ENCODE data around the gene TMC1. TPM values are rescaled to one million over a fixed set of nuclear protein-coding genes. Genes with fewer than 3 reads are reported as not detected.

Gene TMC1
- total and polyA plus RNA-seq, 5 donors, result 0.05 to 0.45 TPM; not detected in 3

DNA sequence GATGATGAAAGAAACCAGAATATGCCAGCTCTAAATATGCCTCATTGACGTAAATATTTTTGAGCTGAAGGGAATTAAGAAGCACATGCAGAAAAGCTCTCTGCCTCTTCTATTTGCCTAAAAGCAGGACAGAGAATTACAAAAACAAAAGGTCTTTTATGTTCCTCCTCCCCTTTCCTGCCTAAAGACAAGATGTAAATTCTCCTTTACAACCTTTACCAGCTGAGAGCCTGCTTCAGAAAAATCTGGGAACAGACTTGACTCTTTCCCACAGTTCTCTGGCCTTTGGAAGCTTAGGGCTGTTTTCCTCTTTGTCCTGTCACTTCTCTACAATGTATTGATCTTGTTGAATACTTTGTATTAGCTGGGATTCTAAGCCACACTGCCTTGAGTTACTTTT is 199.7 kb downstream of the TMC1 start:
- 88% methylated on average over 1 of the region's 1 CpG for whole genome bisulfite sequencing
- ATAC-seq, result no peak

DNA sequence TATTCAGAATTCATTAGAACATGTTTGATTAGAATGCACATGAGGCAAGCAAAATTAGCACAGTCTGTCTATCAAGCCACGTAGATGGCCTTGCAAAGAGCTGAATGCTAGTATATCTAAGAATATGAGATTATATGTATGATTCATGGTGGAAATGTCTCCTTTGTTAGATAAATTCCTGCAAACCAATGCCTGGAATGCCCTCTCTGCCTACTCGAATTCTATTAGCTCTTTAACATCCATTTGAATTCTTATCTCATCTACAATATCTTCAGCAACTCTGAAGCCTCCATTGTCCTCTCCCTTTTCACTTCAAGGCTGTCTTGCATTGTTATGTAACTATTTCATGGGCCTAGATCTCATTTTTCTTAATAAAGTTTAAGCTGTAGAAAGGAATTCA is 205.5 kb downstream of the TMC1 start:
- 41% methylated on average over 2 of the region's 2 CpGs for WGBS
- Histone ChIP-seq H3K9me3 (ENCODE audit: control insufficient read depth, low read length) (no peaks in the 10 kb centered on the region), H3K27me3 (ENCODE audit: control insufficient read depth, insufficient read depth) (no peaks in the 10 kb centered on the region), H3K4me1 (ENCODE audit: control insufficient read depth, insufficient read depth, low read length) (no peaks in the 10 kb centered on the region), H3K27ac (ENCODE audit: low read length) (no peak overlapping the region), H3K4me3 (ENCODE audit: low read length) (no peak overlapping the region)
- intact Hi-C loops (cut with DNase I), result no loop called here
- DNase-seq (no peak), ATAC-seq (no peak)

More for the DNA sequence above, 199.7 kb downstream of the TMC1 start:
- Histone ChIP-seq H3K4me3 (ENCODE audit: low read length) (no peak overlapping the region), H3K27ac (ENCODE audit: low read length) (no peak overlapping the region), H3K9me3 (ENCODE audit: control insufficient read depth, low read length) (no peaks in the 10 kb centered on the region), H3K27me3 (ENCODE audit: control insufficient read depth, insufficient read depth) (no peaks in the 10 kb centered on the region), H3K4me1 (ENCODE audit: control insufficient read depth, insufficient read depth, low read length) (no peaks in the 10 kb centered on the region)
- intact Hi-C loops (cut with DNase I), result no loop called here
- no peak for DNase-seq

- no peak overlapping the region for H3K27ac ChIP-seq (ENCODE audit: low read length)
- ATAC-seq (no peak), DNase-seq (no peak)
- no peaks in the 10 kb centered on the region for H3K9me3 ChIP-seq (ENCODE audit: control insufficient read depth, low read length)
- H3K4me1 ChIP-seq (ENCODE audit: control insufficient read depth, insufficient read depth, low read length), result no peaks in the 10 kb centered on the region
- intact Hi-C loops (cut with DNase I), result no loop called here
- H3K27me3 ChIP-seq (ENCODE audit: control insufficient read depth, insufficient read depth), result no peaks in the 10 kb centered on the region
- no peak overlapping the region for H3K4me3 ChIP-seq (ENCODE audit: low read length)
These were observed 206.8 kb downstream of the TMC1 start for GRCh38 chr9:72728031-72728770.

DNA sequence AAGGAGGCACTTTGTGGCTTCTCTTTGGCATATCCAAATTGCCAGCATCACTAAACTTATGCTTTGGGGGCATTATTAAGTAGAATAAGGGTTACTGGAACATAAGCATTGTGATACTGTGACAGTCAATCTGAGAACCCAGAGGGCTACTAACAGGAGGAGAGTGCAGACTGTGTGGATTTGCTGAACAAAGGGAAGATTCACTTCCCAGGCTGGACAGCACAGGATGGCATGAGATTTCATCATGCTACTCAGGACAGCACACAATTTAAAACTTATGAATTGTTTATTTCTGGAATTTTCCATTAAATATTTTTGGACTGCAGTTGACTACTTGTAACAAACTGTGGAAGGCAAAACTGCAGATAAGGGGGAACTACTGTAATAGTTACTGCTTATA is 212.5 kb downstream of the TMC1 start:
- DNase-seq (no peak), ATAC-seq (no peak)
- Histone ChIP-seq H3K4me1 (ENCODE audit: control insufficient read depth, insufficient read depth, low read length) (no peaks in the 10 kb centered on the region), H3K27ac (ENCODE audit: low read length) (no peak overlapping the region), H3K4me3 (ENCODE audit: low read length) (no peak overlapping the region), H3K9me3 (ENCODE audit: control insufficient read depth, low read length) (no peaks in the 10 kb centered on the region), H3K27me3 (ENCODE audit: control insufficient read depth, insufficient read depth) (no peaks in the 10 kb centered on the region)
- intact Hi-C loops (cut with DNase I), result no loop called here

- ATAC-seq, result peak in 1 of 2 donors; percentile 68
- intact Hi-C loops (cut with DNase I), result no loop called here
These were observed 213.2 kb downstream of the TMC1 start for GRCh38 chr9:72734631-72735030.

DNA sequence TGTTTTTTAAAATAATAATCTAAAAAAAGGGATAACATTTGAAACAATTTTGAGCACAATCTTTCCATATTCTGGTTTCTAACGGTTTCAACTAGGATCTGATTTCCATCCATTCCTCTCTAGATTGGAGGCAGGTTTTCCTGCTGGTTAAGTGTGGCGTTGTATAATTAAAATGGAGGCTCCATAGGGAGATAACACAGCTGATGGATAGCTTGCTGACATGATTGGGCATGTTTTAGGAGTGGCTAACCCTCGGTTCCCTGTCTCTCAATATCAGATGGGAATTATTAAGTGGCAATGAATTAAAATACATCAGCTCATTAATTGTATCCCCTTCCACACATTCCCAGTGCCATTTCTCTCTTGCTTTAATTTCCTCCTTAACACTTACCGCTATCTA is 222.4 kb downstream of the TMC1 start:
- DNase-seq, result no peak
- H3K4me1 ChIP-seq (ENCODE audit: control insufficient read depth, insufficient read depth, low read length), result no peaks in the 10 kb centered on the region
- ATAC-seq, result no peak
- WGBS, result 73% methylated on average over 4 of the region's 4 CpGs
- H3K9me3 ChIP-seq (ENCODE audit: control insufficient read depth, low read length), result no peaks in the 10 kb centered on the region
- intact Hi-C loops (cut with DNase I), result loop anchor here in 1 of 4 donors (5.0 kb wide), 1 partner anchor 52 kb away; no protein-coding TSS in a partner anchor
- no peak overlapping the region for H3K4me3 ChIP-seq (ENCODE audit: low read length)
- H3K27ac ChIP-seq (ENCODE audit: low read length), result no peak overlapping the region
- no peaks in the 10 kb centered on the region for H3K27me3 ChIP-seq (ENCODE audit: control insufficient read depth, insufficient read depth)

More at GRCh38 chr9:72734631-72735030, 213.2 kb downstream of the TMC1 start:
- no peak overlapping the region for H3K27ac ChIP-seq (ENCODE audit: low read length)
- H3K9me3 ChIP-seq (ENCODE audit: control insufficient read depth, low read length), result no peaks in the 10 kb centered on the region
- no peaks in the 10 kb centered on the region for H3K4me1 ChIP-seq (ENCODE audit: control insufficient read depth, insufficient read depth, low read length)
- DNase-seq, result no peak
- H3K27me3 ChIP-seq (ENCODE audit: control insufficient read depth, insufficient read depth), result no peaks in the 10 kb centered on the region
- no peak overlapping the region for H3K4me3 ChIP-seq (ENCODE audit: low read length)
- WGBS, result 47% methylated on average over 1 of the region's 1 CpG

DNA sequence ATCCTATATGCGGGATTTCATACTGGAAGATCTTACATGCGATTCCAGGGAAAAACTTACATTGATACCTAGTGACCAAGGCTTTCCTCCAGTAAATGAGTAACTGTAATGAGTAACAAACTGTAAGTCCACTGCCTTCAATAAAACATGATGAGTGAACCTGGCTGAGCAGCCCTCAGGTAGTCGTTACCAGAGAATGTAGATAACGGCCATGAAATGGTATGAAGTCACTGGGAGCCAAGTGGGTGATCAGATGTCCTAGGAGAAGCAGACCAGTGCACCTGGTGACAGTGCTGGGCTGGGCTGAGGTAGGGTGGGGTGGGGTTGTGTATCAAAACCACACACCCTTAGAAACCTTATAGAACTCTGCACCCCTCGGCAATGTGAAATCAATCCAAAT is 227.9 kb downstream of the TMC1 start:
- intact Hi-C loops (cut with DNase I), result no loop called here
- ATAC-seq (no peak), DNase-seq (no peak)
- Histone ChIP-seq H3K4me1 (ENCODE audit: control insufficient read depth, insufficient read depth, low read length) (no peaks in the 10 kb centered on the region), H3K27ac (ENCODE audit: low read length) (no peak overlapping the region), H3K9me3 (ENCODE audit: control insufficient read depth, low read length) (no peaks in the 10 kb centered on the region), H3K4me3 (ENCODE audit: low read length) (no peak overlapping the region), H3K27me3 (ENCODE audit: control insufficient read depth, insufficient read depth) (no peaks in the 10 kb centered on the region)
- 94% methylated on average over 5 of the region's 5 CpGs for WGBS

- ATAC-seq (no peak), DNase-seq (no peak)
- no peak overlapping the region for H3K4me3 ChIP-seq (ENCODE audit: low read length)
- no peaks in the 10 kb centered on the region for H3K4me1 ChIP-seq (ENCODE audit: control insufficient read depth, insufficient read depth, low read length)
- no peaks in the 10 kb centered on the region for H3K27me3 ChIP-seq (ENCODE audit: control insufficient read depth, insufficient read depth)
- intact Hi-C loops (cut with DNase I), result no loop called here
- 66% methylated on average over 1 of the region's 1 CpG for WGBS
- H3K9me3 ChIP-seq (ENCODE audit: control insufficient read depth, low read length), result no peaks in the 10 kb centered on the region
- no peak overlapping the region for H3K27ac ChIP-seq (ENCODE audit: low read length)
These were observed 230.1 kb downstream of the TMC1 start for GRCh38 chr9:72751541-72751940.

DNA sequence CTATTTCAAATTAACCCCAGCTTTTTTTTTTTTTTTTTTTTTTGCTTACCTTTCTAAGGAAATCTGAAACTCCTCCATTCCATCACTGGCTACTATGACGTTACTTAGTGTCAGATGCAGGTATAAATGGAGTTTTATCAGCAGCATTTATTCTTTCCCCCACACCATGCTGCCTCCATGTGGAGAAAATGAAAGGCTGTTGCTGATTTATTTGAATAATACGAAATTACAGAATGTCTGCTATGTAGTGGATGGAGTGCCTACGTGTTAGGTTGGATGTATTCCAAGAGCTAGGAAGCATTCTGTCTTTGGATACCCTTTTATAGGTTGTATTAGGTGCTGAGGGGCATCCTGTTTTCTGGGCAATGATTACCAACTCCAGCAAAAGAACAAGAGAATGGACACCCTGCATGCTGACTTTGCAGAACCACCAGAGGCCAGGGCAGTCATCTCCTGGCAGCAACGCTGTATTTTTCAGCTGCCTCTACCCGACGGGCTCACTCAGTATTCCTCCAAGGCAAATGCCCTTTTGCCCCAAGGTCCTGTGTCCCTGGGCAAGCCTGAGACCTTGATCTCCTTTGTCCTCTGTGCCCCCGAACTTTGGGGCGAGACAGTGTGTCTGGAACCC is 232.0 kb downstream of the TMC1 start:
- H3K4me1 ChIP-seq (ENCODE audit: control insufficient read depth, insufficient read depth, low read length), result no peaks in the 10 kb centered on the region
- H3K27ac ChIP-seq (ENCODE audit: low read length), result no peak overlapping the region
- no peaks in the 10 kb centered on the region for H3K9me3 ChIP-seq (ENCODE audit: control insufficient read depth, low read length)
- DNase-seq, result no peak
- no peak overlapping the region for H3K4me3 ChIP-seq (ENCODE audit: low read length)
- WGBS, result 65% methylated on average over 8 of the region's 8 CpGs
- intact Hi-C loops (cut with DNase I), result no loop called here
- no peaks in the 10 kb centered on the region for H3K27me3 ChIP-seq (ENCODE audit: control insufficient read depth, insufficient read depth)
- no peak for ATAC-seq

DNA sequence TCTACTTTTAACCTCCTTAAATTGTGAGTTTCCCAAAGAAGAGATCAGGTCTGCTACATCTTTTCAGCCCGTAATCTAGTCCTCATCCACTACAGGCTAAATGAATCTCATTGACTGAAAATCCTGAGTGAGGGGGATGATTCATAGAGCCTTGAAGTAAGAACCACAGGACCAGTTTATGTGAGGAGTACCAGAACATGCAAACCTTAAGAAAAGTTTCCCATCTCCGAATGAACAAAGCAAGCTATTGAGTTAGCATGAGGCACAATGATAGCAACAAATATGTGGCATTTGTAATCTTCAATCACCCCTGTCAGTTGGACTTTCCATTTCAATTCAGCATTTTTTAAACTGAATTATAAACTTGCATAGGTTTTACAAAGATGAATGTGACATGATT is 234.4 kb downstream of the TMC1 start:
- Histone ChIP-seq H3K9me3 (ENCODE audit: control insufficient read depth, low read length) (no peaks in the 10 kb centered on the region), H3K4me1 (ENCODE audit: control insufficient read depth, insufficient read depth, low read length) (no peaks in the 10 kb centered on the region), H3K27me3 (ENCODE audit: control insufficient read depth, insufficient read depth) (no peaks in the 10 kb centered on the region), H3K27ac (ENCODE audit: low read length) (no peak overlapping the region), H3K4me3 (ENCODE audit: low read length) (no peak overlapping the region)
- 91% methylated on average over 2 of the region's 2 CpGs for WGBS
- no peak for ATAC-seq
- DNase-seq, result no peak
- intact Hi-C loops (cut with DNase I), result no loop called here

DNA sequence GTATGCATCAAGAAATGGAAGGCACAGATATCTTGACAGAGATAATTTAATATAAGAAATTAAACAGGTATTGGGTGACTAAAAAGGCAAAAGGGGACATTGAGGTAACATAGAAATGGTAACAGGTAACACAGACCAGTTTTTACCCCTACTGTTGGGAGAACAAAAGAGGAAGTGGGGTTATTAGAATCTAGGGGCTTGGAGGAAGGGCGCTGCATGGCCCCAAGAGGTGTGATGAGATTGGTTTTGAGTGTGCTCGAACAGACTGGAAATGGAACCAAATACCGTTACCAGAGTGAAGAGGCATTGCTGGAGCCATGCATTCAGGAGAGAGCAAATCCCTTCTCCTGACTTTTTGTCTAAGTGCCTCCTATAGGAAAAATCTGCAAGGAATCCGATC is 237.5 kb downstream of the TMC1 start:
- DNase-seq (no peak), ATAC-seq (no peak)
- Histone ChIP-seq H3K27me3 (ENCODE audit: control insufficient read depth, insufficient read depth) (no peaks in the 10 kb centered on the region), H3K4me3 (ENCODE audit: low read length) (no peak overlapping the region), H3K4me1 (ENCODE audit: control insufficient read depth, insufficient read depth, low read length) (no peaks in the 10 kb centered on the region), H3K27ac (ENCODE audit: low read length) (no peak overlapping the region), H3K9me3 (ENCODE audit: control insufficient read depth, low read length) (no peaks in the 10 kb centered on the region)
- intact Hi-C loops (cut with DNase I), result no loop called here
- WGBS, result 91% methylated on average over 4 of the region's 4 CpGs
